ENCODE results near the gene FGF3.

Gene FGF3

DNA sequence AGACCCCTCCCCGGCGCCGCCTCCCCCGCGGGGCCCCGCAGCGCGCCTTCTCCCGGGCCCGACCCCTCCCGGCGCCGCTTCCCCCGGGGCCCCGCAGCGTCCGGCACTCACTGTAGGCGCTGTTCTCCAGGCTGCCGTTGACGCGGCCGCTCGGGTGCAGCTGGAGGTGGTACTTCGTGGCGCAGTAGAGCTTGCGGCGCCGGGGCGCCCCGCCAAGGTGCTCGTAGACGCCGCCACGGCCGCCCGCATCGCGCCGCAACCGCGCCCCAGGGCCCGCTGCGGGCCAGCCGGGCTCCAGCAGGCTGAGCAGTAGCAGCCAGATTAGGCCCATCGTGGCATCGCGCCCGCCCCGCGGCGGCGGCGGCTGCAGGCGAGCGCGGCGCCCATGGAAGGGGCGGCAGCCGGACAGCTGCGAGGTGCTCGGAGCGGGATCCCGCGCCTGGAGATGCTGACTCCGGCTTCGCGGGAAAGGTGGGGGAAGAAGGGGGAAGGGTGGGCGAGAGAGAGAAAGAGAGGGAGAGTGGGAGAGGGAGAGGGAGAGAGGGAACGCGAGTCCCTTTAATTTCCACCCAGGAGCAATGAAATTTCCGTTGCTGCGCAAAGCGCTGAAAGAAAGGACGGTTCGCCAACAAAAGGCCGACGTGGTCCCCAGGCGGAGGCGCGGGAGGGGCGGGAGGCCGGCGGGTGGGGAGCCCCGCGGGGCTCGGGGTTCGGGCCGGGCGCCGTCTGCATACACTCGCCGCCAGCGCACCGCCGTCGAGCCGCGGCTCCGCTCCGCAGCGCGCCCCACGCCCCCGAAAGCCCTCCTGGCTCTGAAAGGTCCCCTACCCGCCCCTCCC, at the start of gene FGF3:
FGF3 (minus strand) TSS at position 814 of the 839 bp plus-strand sequence; CDS start at position 331, 483 bp downstream.
- DNase-seq (ENCODE audit: insufficient read length, low spot score) (no peak), FAIRE-seq (no peak)
- TF ChIP-seq POLR2A (IDR thresholded peaks at IDR 0.05; ENCODE audit: low read depth, low read length), result no peak

DNA sequence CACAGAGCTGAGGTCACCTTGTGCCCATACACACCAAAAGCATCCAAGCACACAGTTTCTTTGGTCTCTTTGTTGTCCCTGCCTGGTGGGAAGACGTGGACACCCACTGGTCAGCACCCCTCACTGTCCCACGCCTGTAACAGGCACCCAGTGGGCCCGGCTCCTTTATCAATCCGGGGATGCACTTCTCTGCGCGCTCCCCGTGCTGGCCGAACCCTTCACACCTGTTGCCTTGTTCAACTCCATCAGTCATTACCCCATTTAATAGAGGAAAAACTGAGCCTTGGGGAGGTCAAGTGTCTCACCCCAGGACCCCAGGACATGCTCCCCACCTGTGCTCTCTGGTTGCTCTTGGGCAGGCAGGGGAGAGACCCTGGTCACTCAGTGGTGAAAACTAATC, 49.7 kb upstream of the FGF3 start:
- DNase-seq (ENCODE audit: insufficient read length, low spot score) (no peak), FAIRE-seq (no peak)
- no peak for TF ChIP-seq POLR2A (IDR thresholded peaks at IDR 0.05; ENCODE audit: low read depth, low read length)

DNA sequence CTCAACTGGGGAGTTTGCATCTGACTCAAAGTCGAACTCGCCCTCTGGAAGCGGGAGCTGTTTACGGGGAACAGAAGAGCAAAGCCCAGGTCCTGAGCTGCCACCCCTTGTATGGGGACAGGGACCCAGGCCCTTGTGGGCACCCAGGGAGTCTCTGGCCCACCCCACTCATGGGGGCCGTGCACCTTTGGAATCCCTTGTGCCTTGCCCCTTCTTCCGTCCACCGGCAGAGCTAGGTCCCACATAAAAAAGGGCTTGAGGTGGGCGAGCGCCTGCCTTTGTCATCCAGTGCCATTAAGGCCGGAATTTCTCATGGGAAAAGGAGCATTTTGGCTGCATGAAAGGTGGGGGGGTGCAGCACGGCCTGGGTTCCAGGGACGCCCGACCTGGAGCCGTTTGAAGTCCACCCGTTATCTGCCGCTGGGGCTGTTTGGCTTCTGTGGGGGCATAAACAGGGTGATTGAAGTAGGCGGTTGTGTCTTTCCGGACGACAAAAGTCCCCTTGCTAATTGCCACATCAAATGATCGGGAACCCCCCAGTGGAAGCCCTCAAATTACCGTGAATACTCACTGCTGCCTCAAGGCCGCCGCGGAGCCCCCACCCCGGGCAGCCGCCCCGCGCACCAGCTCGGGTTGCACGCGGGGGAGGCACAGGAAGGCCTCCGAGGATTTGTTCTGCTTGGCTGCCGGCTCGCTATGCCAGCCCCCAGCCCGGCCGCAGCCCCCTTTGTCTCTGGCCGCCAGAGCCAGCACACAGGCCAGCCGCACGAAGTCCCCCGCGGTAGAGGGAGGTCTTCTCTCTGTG, 49.0 kb upstream of the FGF3 start:
- TF ChIP-seq POLR2A (IDR thresholded peaks at IDR 0.05; ENCODE audit: low read depth, low read length), result no peak
- FAIRE-seq (no peak), DNase-seq (ENCODE audit: insufficient read length, low spot score) (no peak)

GRCh38 chr11:69867076-69868005, 48.1 kb upstream of the FGF3 start:
- no peak for TF ChIP-seq POLR2A (IDR thresholded peaks at IDR 0.05; ENCODE audit: low read depth, low read length)
- DNase-seq (ENCODE audit: insufficient read length, low spot score) (peak; percentile 91), FAIRE-seq (peak; percentile 38)

- no peak for FAIRE-seq
- no peak for TF ChIP-seq POLR2A (IDR thresholded peaks at IDR 0.05; ENCODE audit: low read depth, low read length)
- no peak for DNase-seq (ENCODE audit: insufficient read length, low spot score)
Observed at GRCh38 chr11:69866648-69867047, 47.4 kb upstream of the FGF3 start.

GRCh38 chr11:69865707-69866106, 46.5 kb upstream of the FGF3 start:
- TF ChIP-seq POLR2A (IDR thresholded peaks at IDR 0.05; ENCODE audit: low read depth, low read length), result no peak
- no peak for FAIRE-seq
- no peak for DNase-seq (ENCODE audit: insufficient read length, low spot score)

DNA sequence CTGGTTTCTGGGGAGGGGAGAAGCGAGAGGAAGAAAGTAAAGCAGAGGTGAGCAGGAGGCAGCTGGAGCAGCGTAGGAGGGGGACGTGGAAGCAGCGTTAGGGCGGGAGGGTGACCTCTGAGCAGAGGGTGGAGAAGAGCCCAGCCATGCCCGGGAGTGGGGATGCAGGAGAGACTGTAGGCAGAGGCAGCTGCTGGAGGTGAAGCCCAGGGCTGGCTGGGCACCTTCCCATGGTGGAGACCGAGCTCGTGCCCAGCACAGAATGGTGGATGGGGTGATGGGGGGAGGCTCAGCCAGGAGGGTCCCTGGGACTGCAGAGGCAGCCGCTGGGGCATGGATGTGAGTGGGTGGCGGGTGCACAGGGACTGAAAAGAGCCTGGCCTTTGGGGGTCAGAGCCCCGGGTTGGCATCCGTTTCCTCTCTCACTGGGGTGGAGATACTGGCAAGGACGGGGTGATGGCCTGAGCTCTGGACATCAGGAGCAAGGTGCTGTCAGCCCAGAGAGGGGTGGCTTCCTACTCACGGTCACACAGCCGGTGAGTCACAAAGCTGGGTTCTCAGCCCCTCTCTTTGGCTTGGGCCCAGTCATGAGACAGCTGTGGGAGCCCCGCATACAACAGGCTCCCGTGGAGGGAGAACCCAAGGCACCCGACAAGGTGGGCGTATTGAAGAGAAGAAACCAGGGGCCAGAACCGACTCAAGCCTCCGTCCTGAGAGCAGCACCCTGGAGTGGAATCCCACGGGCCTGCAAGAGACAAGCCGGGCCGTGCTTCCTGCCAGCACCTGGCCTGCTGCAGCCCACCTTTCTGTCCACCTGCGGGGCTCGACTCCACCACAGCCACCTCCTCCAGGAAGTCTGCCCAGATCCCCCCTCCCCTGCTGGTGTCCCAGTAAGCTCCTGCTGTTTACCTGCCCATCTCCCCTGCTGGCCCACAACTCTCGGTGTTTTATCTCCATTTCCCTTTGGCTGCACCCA, 45.8 kb upstream of the FGF3 start:
- DNase-seq (ENCODE audit: insufficient read length, low spot score) (no peak), FAIRE-seq (no peak)
- TF ChIP-seq POLR2A (IDR thresholded peaks at IDR 0.05; ENCODE audit: low read depth, low read length), result no peak

- FAIRE-seq, result no peak
- no peak for DNase-seq (ENCODE audit: insufficient read length, low spot score)
- no peak for TF ChIP-seq POLR2A (IDR thresholded peaks at IDR 0.05; ENCODE audit: low read depth, low read length)
Observed at GRCh38 chr11:69863544-69864200, 44.5 kb upstream of the FGF3 start.

DNA sequence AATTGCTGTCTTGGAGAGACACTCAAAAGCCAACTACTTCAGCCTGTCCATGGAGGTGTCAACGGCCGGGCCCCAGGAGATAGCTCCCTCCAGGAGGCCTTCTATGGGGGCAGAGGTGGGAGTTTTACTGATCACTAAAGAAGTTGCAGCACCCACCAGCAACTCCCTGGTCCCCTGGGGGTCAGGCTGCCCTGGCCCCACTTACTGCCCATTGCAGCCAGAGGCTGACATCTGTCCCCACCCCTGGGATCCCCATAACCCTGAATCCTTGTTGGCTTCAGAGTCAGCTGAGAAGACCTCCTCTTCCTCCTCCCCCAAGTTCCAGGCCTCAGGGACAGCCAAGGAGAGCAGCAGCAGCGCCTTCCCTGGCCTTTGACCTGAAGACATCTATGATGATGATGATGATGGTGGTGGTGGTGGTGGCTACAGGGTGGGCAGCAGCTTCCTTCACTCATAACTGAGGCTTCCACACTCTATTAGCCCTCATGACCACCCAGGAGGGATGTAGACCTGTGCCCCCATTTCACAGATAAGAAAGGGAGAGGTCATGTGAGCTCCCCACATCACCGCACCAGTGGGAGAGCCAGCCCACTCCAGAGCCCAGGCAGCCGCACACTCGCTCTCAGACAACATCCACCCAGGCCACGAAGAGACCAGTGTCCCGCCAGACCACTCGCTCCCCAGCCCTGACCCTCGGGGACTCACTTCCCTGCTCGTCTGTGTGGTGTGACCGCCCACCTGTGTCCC, 43.8 kb upstream of the FGF3 start:
- FAIRE-seq (no peak), DNase-seq (ENCODE audit: insufficient read length, low spot score) (no peak)
- no peak for TF ChIP-seq POLR2A (IDR thresholded peaks at IDR 0.05; ENCODE audit: low read depth, low read length)

DNA sequence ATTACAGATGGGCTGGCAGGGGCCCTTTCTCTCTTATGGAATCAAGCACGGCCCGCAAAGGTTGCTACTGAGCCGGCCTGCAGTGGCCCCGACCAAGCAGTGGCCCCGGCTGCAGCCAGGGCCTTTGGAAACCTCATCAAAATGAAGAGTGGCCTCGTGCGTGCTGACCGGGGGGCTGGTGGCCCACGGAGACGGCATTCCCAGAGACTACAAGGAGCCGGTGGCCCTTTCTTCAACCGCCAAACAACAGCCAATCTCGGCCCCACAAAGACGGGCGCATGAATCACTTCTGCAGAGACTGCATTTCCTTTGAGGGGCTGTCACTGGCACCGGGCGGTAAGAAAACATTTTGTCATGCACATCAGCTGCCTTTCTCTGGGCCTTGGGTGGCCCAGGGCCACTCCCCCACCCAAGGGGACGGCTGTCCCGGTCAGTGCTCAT, 43.1 kb upstream of the FGF3 start:
- DNase-seq (ENCODE audit: insufficient read length, low spot score) (no peak), FAIRE-seq (no peak)
- no peak for TF ChIP-seq POLR2A (IDR thresholded peaks at IDR 0.05; ENCODE audit: low read depth, low read length)

GRCh38 chr11:69861901-69862300, 42.7 kb upstream of the FGF3 start:
- FAIRE-seq, result no peak
- no peak for DNase-seq (ENCODE audit: insufficient read length, low spot score)
- no peak for TF ChIP-seq POLR2A (IDR thresholded peaks at IDR 0.05; ENCODE audit: low read depth, low read length)
